GM23338 (cell line): ENCODE measurements around the gene FARP1. TPM values are rescaled to one million over a fixed set of nuclear protein-coding genes. Genes with fewer than 3 reads are reported as not detected.

Source experiments
- ATAC-seq: fragments of 200-7000 bp; cut with Tn5 transposase; 3 replicates; pipeline ENCODE4 v1.9.1; 2020
- DNase-seq: peaks from one replicate; pipeline ENCODE4 v3.0.0-alpha.2; 2015; ENCODE audit warnings: low spot score
- H2AFZ ChIP-seq: fragments of 200-600 bp; sonication (generic); 2 replicates; pipeline ENCODE4 v1.8.0; 2016; ENCODE audit warnings: antibody characterized with exemption, mild to moderate bottlenecking, moderate library complexity
- H3F3A ChIP-seq: fragments of 200-600 bp; sonication (generic); replicated peaks from 2 replicates; pipeline ENCODE4 v1.8.0; 2017; ENCODE audit warnings: antibody characterized with exemption, mixed run types, low read depth
- H3K27ac ChIP-seq: fragments of 200-600 bp; sonication (generic); 2 replicates; pipeline ENCODE4 v1.6.1; 2016; ENCODE audit warnings: low read depth
- H3K27me3 ChIP-seq: fragments of 200-600 bp; sonication (generic); 2 replicates; pipeline ENCODE4 v1.8.0; 2016; ENCODE audit warnings: mild to moderate bottlenecking, mixed run types, moderate library complexity; ENCODE audit not compliant: insufficient read depth
- H3K36me3 ChIP-seq: fragments of 200-600 bp; sonication (generic); 2 replicates; pipeline ENCODE4 v1.8.0; 2016; ENCODE audit warnings: mild to moderate bottlenecking; ENCODE audit not compliant: insufficient read depth
- H3K4me1 ChIP-seq: fragments of 200-600 bp; sonication (generic); 2 replicates; pipeline ENCODE4 v1.8.0; 2016; ENCODE audit warnings: mild to moderate bottlenecking, moderate library complexity; ENCODE audit not compliant: insufficient read depth
- H3K4me2 ChIP-seq: fragments of 200-600 bp; sonication (generic); 2 replicates; pipeline ENCODE4 v1.7.1; 2017; ENCODE audit warnings: mixed run types
- H3K4me3 ChIP-seq: fragments of 200-600 bp; sonication (generic); 2 replicates; pipeline ENCODE4 v1.6.1; 2016; ENCODE audit warnings: mixed run types
- H3K79me2 ChIP-seq: fragments of 200-600 bp; sonication (generic); replicated peaks from 2 replicates; pipeline ENCODE4 v1.8.0; 2017; ENCODE audit warnings: mild to moderate bottlenecking; ENCODE audit not compliant: insufficient read depth
- H3K9me2 ChIP-seq: fragments of 200-600 bp; sonication (generic); 2 replicates; pipeline ENCODE4 v1.8.0; 2017; ENCODE audit not compliant: insufficient read depth
- H4K20me1 ChIP-seq: fragments of 200-600 bp; sonication (generic); replicated peaks from 2 replicates; pipeline ENCODE4 v1.8.0; 2017; ENCODE audit warnings: mild to moderate bottlenecking; ENCODE audit not compliant: insufficient read depth
- H3K27ac Mint-ChIP-seq: 2 replicates; pipeline ENCODE4 v1.8.0; 2020; ENCODE audit warnings: inconsistent platforms, mild to moderate bottlenecking, moderate library complexity, mixed read lengths
- H3K27me3 Mint-ChIP-seq: 3 replicates; pipeline ENCODE4 v1.8.0; 2022; ENCODE audit warnings: low read depth, mild to moderate bottlenecking, moderate library complexity, mixed read lengths, inconsistent platforms; ENCODE audit not compliant: insufficient read depth, poor library complexity
- H3K36me3 Mint-ChIP-seq: 3 replicates; pipeline ENCODE4 v1.8.0; 2021; ENCODE audit warnings: low read depth, mild to moderate bottlenecking, inconsistent platforms, moderate library complexity, mixed read lengths
- H3K4me1 Mint-ChIP-seq: 3 replicates; pipeline ENCODE4 v1.8.0; 2020; ENCODE audit warnings: mild to moderate bottlenecking, inconsistent platforms, mixed read lengths
- H3K4me3 Mint-ChIP-seq: 3 replicates; pipeline ENCODE4 v1.8.0; 2021; ENCODE audit warnings: moderate library complexity, mild to moderate bottlenecking, inconsistent platforms, mixed read lengths
- H3K9me3 Mint-ChIP-seq: 3 replicates; pipeline ENCODE4 v1.8.0; 2020; ENCODE audit warnings: moderate library complexity, mild to moderate bottlenecking, inconsistent platforms, mixed read lengths
- EZH2phosphoT487 ChIP-seq: fragments of 200-600 bp; sonication (generic); IDR thresholded peaks from one replicate; pipeline ENCODE4 v1.8.1; 2018; ENCODE audit warnings: antibody characterized with exemption; ENCODE audit not compliant: unreplicated experiment
- JUNB ChIP-seq: IDR thresholded peaks from one replicate; pipeline ENCODE4 v1.6.1; 2016; ENCODE audit warnings: antibody characterized with exemption; ENCODE audit not compliant: unreplicated experiment
- POLR2AphosphoS5 ChIP-seq: IDR thresholded peaks from 2 replicates; pipeline ENCODE4 v1.6.1; 2016; ENCODE audit warnings: antibody characterized with exemption, low read depth
- REST ChIP-seq: IDR thresholded peaks from one replicate; pipeline ENCODE4 v1.6.1; 2018; ENCODE audit warnings: antibody characterized with exemption; ENCODE audit not compliant: unreplicated experiment
- STAT1 ChIP-seq: IDR thresholded peaks from one replicate; pipeline ENCODE4 v1.6.1; 2016; ENCODE audit warnings: antibody characterized with exemption; ENCODE audit not compliant: unreplicated experiment
- ZNF114 ChIP-seq: fragments of 250-450 bp; sonication (Bioruptor Pico); IDR thresholded peaks from 2 replicates; pipeline ENCODE4 v1.5.0; 2020; ENCODE audit warnings: mild to moderate bottlenecking, moderate library complexity
- ZNF331 ChIP-seq: fragments of 250-450 bp; sonication (Bioruptor Pico); IDR thresholded peaks from 2 replicates; pipeline ENCODE4 v1.5.0; 2020; ENCODE audit warnings: low read depth, mild to moderate bottlenecking, moderate library complexity
- polyA plus RNA-seq: library from polyadenylated mRNA; unstranded; fragments of >200 nt; fragmentation: Nextera tagmentation; extraction: Ambion mirVana; gene quantifications from 2 replicates; pipeline ENCODE4 v1.2.1, GENCODE V29; 2016
- total RNA-seq: library from RNA; depleted of rRNA; stranded (reverse); fragments of >200 nt; shearing (Covaris generic); gene quantifications from 2 replicates; pipeline ENCODE4 v1.2.3, GENCODE V29; 2014
- TF ChIP-seq, protein P1 (sequence below), 2 experiments: fragments of 200-600 bp in 1 of 2; sonication (generic) in 1 of 2; conservative IDR thresholded peaks; 2 replicates each; pipeline versions ENCODE4 v1.5.1 to v1.6.1; 2016 to 2017; ENCODE audit warnings: antibody characterized with exemption in 2 of 2, low read depth in 2 of 2, mild to moderate bottlenecking in 2 of 2, moderate library complexity in 1 of 2
- TF ChIP-seq, protein P2 (sequence below): fragments of 250-450 bp; sonication (Bioruptor Pico); IDR thresholded peaks from 2 replicates; pipeline ENCODE4 v1.5.0; 2020; ENCODE audit warnings: mild to moderate bottlenecking, moderate library complexity

Gene FARP1
- total and polyA plus RNA-seq, 2 experiments from 2014 or later = 53.6 to 82.5 TPM

DNA sequence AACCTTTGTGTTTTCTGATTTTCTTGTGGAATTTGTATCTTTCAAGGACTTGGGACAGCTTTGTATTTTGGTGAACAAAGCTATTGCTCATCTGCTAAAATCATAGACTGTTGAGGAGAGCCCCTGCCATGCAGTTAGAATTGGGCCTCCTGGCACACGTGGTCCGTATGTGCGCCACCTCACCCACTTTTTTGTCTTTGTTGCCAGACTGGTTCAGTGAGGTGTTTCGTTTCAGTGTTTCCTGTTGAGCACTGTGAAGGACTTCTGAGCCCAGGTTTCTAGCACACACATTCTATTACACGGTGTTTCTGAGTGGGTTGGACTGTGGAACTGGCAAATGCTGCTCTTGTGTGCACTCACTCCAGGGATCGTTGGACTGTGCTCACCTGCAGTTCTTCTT is 71.8 kb downstream of the FARP1 start:
- Mint-ChIP-seq H3K4me1 (peaks cover 37% of the 10 kb centered on the region), H3K27ac (no peak overlapping the region)

DNA sequence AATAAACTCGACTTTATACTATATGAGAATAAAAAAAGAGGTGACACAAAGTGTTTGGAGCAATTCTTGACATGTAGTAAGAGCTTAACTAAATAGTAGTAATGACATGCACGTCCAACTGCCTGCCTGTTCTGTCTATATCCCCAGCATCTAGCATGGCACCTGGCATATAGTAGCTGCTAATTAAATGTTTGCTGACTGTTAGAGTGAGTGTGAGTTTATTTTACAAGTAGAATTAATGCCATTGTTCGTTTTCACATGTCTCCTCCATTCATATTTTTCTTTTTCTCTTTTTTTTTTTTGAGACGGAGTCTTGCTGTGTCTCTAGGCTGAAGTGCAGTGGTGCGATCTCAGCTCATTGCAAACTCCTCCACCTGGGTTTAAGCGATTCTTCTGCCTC is 72.6 kb downstream of the FARP1 start:
- Histone ChIP-seq H3K36me3 (peaks cover 6% of the 10 kb centered on the region; the same call in 1 of the 2 replicates), H3F3A (0 out of 2 replicates have a peak, but pooled peaks cover 3% of the 10 kb centered on the region), H3K4me2 (no peak overlapping the region), H3K79me2 (peaks cover 70% of the 10 kb centered on the region), H3K4me1 (peaks cover 14% of the 10 kb centered on the region), H3K27me3 (no peaks in the 10 kb centered on the region), H2AFZ (no peak overlapping the region), H3K4me3 (no peak overlapping the region), H4K20me1 (no peaks in the 10 kb centered on the region; the same call in 1 of the 2 replicates), H3K9me2 (no peaks in the 10 kb centered on the region), H3K27ac (no peak overlapping the region)
- DNase-seq = no peak
- Mint-ChIP-seq H3K36me3 (peaks cover 36% of the 10 kb centered on the region), H3K27me3 (peaks cover 9% of the 10 kb centered on the region), H3K9me3 (peaks cover 21% of the 10 kb centered on the region), H3K27ac (no peak overlapping the region), H3K4me3 (no peak overlapping the region), H3K4me1 (peaks cover 41% of the 10 kb centered on the region)
- ATAC-seq = no peak
- TF ChIP-seq, protein P1, sequence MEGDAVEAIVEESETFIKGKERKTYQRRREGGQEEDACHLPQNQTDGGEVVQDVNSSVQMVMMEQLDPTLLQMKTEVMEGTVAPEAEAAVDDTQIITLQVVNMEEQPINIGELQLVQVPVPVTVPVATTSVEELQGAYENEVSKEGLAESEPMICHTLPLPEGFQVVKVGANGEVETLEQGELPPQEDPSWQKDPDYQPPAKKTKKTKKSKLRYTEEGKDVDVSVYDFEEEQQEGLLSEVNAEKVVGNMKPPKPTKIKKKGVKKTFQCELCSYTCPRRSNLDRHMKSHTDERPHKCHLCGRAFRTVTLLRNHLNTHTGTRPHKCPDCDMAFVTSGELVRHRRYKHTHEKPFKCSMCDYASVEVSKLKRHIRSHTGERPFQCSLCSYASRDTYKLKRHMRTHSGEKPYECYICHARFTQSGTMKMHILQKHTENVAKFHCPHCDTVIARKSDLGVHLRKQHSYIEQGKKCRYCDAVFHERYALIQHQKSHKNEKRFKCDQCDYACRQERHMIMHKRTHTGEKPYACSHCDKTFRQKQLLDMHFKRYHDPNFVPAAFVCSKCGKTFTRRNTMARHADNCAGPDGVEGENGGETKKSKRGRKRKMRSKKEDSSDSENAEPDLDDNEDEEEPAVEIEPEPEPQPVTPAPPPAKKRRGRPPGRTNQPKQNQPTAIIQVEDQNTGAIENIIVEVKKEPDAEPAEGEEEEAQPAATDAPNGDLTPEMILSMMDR (conservative IDR thresholded peaks at IDR 0.05; ENCODE audit: low read depth in 2 of 2) = no peak
- TF ChIP-seq STAT1 (no peak), EZH2phosphoT487 (no peak), ZNF331 (CRISPR knock-in tag) (no peak), POLR2AphosphoS5 (no peak), JUNB (no peak), ZNF114 (no peak), REST (no peak)
- TF ChIP-seq, protein P2, sequence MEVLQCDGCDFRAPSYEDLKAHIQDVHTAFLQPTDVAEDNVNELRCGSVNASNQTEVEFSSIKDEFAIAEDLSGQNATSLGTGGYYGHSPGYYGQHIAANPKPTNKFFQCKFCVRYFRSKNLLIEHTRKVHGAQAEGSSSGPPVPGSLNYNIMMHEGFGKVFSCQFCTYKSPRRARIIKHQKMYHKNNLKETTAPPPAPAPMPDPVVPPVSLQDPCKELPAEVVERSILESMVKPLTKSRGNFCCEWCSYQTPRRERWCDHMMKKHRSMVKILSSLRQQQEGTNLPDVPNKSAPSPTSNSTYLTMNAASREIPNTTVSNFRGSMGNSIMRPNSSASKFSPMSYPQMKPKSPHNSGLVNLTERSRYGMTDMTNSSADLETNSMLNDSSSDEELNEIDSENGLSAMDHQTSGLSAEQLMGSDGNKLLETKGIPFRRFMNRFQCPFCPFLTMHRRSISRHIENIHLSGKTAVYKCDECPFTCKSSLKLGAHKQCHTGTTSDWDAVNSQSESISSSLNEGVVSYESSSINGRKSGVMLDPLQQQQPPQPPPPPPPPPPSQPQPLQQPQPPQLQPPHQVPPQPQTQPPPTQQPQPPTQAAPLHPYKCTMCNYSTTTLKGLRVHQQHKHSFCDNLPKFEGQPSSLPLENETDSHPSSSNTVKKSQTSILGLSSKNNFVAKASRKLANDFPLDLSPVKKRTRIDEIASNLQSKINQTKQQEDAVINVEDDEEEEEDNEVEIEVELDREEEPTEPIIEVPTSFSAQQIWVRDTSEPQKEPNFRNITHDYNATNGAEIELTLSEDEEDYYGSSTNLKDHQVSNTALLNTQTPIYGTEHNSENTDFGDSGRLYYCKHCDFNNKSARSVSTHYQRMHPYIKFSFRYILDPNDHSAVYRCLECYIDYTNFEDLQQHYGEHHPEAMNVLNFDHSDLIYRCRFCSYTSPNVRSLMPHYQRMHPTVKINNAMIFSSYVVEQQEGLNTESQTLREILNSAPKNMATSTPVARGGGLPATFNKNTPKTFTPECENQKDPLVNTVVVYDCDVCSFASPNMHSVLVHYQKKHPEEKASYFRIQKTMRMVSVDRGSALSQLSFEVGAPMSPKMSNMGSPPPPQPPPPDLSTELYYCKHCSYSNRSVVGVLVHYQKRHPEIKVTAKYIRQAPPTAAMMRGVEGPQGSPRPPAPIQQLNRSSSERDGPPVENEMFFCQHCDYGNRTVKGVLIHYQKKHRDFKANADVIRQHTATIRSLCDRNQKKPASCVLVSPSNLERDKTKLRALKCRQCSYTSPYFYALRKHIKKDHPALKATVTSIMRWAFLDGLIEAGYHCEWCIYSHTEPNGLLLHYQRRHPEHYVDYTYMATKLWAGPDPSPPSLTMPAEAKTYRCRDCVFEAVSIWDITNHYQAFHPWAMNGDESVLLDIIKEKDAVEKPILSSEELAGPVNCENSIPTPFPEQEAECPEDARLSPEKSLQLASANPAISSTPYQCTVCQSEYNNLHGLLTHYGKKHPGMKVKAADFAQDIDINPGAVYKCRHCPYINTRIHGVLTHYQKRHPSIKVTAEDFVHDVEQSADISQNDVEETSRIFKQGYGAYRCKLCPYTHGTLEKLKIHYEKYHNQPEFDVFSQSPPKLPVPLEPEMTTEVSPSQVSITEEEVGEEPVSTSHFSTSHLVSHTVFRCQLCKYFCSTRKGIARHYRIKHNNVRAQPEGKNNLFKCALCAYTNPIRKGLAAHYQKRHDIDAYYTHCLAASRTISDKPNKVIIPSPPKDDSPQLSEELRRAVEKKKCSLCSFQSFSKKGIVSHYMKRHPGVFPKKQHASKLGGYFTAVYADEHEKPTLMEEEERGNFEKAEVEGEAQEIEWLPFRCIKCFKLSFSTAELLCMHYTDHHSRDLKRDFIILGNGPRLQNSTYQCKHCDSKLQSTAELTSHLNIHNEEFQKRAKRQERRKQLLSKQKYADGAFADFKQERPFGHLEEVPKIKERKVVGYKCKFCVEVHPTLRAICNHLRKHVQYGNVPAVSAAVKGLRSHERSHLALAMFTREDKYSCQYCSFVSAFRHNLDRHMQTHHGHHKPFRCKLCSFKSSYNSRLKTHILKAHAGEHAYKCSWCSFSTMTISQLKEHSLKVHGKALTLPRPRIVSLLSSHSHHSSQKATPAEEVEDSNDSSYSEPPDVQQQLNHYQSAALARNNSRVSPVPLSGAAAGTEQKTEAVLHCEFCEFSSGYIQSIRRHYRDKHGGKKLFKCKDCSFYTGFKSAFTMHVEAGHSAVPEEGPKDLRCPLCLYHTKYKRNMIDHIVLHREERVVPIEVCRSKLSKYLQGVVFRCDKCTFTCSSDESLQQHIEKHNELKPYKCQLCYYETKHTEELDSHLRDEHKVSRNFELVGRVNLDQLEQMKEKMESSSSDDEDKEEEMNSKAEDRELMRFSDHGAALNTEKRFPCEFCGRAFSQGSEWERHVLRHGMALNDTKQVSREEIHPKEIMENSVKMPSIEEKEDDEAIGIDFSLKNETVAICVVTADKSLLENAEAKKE (CRISPR knock-in tag) = no peak

More for the DNA sequence above, 71.8 kb downstream of the FARP1 start:
- Mint-ChIP-seq H3K9me3 (peaks cover 26% of the 10 kb centered on the region), H3K36me3 (peaks cover 41% of the 10 kb centered on the region), H3K4me3 (no peak overlapping the region), H3K27me3 (peaks cover 11% of the 10 kb centered on the region)
- no peak overlapping the region for H3K4me3 ChIP-seq
- TF ChIP-seq ZNF331 (CRISPR knock-in tag) = no peak
- no peak for ATAC-seq
- peaks cover 6% of the 10 kb centered on the region; the same call in 1 of the 2 replicates for H3K36me3 ChIP-seq
- H3K4me1 ChIP-seq = peaks cover 14% of the 10 kb centered on the region
- H3K4me2 ChIP-seq = no peak overlapping the region
- H2AFZ ChIP-seq = no peak overlapping the region
- DNase-seq = no peak
- H3K27me3 ChIP-seq = no peaks in the 10 kb centered on the region
- H3K27ac ChIP-seq = peak overlapping the region; percentile 55; the same call in 1 of the 2 replicates
- H3K79me2 ChIP-seq = peaks cover 73% of the 10 kb centered on the region
- H3K9me2 ChIP-seq = no peaks in the 10 kb centered on the region
- no peaks in the 10 kb centered on the region; the same call in 1 of the 2 replicates for H4K20me1 ChIP-seq
- 0 out of 2 replicates have a peak, but pooled peaks cover 3% of the 10 kb centered on the region for H3F3A ChIP-seq
